HG03064 (cell line): ENCODE data around the gene METTL8.

Experiments used
- ATAC-seq: cut with Tn5 transposase; IDR thresholded peaks from one replicate; pipeline ENCODE4 v1.9.1; 2021; ENCODE audit warnings: low read depth; ENCODE audit not compliant: unreplicated experiment

Gene METTL8, protein sequence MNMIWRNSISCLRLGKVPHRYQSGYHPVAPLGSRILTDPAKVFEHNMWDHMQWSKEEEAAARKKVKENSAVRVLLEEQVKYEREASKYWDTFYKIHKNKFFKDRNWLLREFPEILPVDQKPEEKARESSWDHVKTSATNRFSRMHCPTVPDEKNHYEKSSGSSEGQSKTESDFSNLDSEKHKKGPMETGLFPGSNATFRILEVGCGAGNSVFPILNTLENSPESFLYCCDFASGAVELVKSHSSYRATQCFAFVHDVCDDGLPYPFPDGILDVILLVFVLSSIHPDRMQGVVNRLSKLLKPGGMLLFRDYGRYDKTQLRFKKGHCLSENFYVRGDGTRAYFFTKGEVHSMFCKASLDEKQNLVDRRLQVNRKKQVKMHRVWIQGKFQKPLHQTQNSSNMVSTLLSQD

DNA sequence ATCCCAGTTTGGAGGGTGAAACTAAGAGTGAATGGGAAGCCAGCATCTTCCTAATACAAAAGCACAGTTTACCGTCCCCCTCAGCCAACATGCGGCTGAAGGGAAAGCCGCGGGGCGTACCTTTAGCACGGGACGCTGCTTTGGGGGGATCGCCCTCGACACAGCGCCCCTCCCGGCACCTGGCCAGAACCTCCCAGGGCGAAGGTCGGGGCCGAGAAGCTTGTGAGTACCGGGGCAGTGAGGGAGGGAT, at the start of gene METTL8:
Gene METTL8 (minus strand): TSS at position 228 of the 250 bp plus-strand sequence. CDS start 41,805 bp downstream, outside the sequence.
- ATAC-seq: no peak

DNA sequence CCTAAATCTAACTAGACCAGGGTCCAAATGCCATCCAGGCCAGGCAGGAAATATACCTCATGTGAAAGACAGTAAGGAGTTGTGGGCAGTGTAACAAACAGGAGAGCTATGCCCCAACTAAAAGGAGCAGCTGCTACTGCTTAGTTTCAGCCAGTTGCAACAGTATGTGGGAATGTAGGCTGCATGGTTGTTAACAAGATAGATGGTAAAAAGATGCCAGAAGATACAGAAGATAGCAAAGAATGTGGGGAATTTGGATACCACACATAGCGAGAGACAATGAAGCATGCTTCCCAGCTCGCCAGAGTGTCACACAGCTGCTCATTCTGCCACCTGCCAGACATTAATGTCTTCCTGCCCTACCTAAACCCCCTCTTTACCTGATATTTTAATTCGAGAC, 49.1 kb upstream of the METTL8 start:
- no peak for ATAC-seq

DNA sequence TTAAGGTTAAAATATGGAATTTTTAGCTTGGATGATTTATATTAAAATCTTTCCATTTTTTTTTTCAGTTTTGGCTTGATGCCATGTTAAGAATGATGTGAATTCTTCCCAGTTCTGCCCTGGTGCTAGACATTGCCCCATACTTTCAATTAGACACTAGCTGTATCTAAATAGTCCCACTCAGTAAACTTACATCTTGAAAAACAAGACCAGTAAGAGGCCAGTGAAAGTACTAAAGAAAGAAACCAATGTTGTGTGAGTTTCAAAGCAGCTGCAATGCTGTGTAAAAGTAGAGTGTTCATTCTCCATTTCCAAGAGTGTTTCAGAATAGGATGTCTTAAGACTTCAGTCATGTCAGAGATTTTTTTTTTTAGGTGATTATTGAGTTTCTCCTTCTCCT, 48.5 kb upstream of the METTL8 start:
- ATAC-seq: no peak

DNA sequence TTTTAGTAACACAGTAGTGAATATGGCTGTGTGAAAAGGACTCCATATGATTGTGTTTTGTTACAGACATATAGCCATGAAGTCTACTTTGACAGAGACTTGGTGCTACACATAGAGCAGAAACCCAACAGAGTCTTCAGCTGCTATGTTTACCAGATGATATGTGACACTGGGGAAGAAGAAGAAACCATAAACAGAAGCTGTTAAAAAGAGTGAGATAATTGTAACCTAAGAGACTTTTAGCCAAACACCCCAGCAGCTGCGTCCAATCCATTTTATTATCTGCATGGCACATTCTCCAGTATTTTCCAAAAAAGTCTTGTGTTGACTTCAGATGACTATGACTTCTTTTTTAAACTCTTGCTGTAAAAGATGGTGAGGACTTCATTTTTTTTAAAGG, 47.1 kb upstream of the METTL8 start:
- ATAC-seq: no peak

DNA sequence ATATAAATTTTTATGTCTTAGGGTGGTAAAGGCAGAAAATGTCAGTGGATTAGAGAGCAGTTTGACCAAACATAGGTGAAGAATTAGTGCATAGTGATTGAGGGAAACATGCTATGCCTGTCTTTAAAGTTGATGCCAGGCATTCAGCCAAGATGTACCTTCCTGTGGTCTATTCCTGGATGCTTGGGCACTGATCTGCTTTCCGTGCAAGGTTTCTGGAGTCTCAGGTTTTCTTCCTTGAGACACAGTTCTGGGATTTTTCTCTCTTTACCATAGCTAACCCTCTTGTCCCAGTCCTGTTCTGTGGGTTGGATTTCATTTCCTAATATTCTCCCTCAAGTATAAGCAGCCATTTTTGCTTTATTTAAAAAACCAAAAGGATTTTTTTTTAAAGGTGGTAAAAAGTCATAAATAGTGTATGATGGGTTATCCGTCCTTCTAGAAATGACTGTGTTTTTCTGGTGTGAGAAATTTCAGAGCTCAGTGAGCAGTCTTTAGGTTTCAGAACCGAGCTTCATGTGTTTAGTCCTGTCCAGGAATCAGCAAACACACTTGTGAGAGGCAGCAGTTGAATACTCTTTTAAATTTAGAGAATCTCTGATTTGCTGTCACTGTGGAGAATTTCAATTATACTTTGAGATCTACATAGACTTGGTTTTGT, 45.5 kb upstream of the METTL8 start:
- peak; percentile 77 for ATAC-seq

DNA sequence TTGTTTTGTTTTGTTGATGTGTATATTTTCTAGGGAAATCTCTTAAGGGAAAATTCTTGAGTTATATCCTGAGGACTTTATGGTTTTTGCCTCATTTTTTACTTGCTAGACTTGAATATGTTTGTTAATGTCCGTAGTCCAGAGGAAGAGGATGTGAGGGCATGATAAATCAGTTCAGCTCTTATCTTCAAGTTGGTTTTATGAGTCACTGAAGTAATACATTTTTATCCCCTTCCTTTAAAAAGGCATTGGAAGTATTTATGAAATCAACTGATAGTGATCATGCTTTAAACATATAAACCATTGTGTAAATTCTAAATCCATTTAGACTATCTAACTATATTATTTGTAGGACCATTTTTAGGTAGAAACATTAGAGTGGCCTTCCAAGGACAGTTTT, 44.6 kb upstream of the METTL8 start:
- ATAC-seq: no peak

DNA sequence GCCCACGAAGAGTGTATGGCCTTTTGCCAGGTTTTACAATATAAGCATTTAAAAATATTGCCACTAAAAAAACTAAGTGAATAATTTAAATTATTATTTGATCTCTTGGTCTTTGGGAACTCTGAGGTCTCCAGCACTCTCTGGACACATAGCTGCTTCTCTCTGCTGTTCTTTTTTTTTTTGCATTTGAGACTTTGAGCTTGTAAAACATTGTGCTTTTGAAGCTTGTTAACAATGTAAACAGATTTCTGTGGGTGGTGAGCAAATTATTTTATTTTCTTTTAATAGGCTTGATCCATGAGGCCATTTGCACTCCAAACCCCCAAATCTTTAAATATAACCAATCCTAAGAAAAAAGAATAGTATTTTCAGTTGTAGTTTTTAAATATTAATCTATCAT, 42.2 kb upstream of the METTL8 start:
- no peak for ATAC-seq

DNA sequence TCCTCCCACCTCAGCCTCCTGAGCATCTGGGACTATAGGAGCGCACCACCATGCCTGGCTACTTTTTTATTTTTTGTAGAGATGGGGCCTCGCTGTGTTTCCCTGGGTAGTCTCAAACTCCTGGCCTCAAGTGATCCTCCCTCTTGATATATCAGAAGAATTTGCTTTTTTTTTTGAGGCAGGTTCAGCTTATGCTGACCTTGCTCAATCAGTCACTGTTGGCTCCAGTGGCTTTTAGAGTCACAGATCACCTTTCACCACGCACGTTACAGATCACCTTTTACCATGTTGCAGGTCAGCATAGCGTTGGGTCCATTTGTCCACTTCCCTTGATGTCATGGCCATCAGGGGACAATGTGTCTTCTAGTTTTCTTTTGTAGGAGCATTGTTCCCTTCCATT, 36.3 kb upstream of the METTL8 start:
- ATAC-seq: no peak

DNA sequence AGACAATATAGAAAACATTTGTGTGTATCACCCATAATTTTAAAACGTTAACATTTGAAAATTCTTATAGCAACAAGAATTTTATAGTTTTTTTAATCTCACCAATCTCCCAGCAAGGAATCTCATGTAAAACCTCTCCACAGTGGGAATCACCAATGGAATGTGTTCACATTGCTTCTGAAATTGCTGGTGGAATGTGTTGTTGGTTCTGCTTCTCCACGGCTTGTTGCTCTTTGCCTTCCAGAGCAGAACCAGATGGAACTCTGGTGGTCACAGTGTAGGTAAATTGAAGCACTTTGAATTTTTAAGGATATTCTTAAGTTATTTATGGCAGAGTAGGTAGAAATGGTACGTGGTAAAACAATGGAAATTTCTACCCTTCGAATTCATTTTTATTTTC, 35.4 kb upstream of the METTL8 start:
- ATAC-seq: no peak

DNA sequence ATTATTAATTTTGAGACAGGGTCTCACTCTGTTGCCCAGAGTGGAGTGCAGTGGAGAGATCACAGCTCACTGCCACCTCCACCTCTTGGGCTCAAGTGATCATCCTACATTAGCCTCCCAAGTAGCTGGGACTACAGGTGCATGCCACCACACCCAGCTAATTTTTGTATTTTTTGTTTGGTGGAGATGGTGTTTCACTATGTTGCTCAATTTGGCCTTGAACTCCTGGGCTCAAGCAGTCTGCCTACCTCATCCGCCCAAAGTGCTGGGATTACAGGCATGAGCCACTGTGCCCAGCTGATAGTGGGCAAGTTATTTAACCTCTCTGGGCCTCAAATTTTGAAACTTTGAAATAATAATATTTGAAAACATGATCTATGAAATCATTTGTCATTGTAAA, 26.7 kb upstream of the METTL8 start:
- no peak for ATAC-seq

DNA sequence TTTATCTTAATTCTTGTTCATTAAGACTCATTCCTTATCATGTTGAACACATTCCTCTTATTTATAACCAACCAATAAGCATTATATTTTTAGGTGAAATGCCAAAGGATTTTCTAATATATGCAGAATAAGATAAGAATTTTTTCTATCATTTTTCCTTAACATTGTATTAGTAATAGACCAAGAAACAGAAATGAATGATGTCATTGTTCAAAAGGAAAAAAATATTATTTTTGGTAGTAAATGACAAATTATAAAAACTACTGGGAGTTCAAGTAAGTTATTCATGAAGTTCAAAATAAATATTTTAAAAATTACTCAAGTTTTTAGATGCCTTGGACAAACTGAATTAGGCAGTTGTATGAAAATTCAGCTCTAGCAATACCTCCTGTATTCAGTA, 25.7 kb upstream of the METTL8 start:
- ATAC-seq: no peak

DNA sequence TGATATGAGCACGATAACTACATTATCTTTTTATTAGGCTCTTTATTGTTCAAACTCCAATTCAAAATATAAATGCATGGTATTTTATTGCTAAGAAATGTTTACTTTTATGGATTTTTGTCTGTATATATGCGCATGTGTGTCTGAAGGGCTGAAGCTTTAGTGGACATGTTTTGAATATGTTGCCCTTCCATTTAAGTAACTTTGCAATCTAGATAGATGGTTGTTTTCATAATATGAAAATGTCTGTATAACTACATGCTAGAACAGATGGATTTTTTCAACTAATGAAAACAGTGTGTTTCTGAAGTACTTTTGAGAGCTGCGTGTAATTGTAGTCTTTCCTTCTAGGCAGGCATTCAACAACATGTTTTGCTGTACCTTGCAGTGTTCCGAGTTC, 19.0 kb upstream of the METTL8 start:
- no peak for ATAC-seq

DNA sequence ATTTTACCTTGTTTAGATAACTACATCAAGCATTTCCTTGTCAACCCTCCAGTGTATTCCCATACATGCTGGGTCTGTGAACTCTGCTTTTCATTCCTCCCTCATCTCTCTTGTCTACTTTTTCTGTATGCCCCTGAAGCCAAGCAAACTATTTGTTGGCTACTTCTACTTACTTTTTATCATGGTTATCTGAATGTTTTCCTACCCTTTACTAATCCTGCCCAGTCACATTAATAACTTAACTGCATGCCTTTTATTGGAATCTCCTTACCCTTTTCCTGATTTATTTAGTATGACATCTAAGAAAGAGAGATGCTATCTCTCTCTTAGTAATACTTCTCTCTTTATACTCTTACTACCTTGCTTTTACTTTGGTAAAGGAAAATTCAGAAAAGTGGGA, 17.3 kb upstream of the METTL8 start:
- ATAC-seq: no peak

DNA sequence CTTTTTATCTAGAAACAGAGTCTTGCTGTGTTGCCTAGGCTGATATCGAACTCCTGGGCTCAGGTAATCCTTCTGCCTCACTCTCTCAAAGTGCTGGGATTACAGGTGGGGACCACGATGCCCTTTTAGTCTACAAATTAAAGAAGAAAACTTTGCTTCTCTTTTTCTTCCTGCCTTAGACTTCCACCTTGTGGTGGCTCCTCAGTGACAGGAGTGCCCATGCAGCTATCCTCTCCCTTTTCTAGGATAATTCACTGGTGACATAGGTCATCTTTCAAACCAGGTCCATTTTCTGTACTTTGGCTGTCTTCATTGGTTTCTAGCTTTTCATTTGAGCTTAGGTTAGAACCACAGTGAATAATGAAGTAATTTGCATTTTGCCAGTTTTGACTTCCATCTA, 13.9 kb upstream of the METTL8 start:
- no peak for ATAC-seq

DNA sequence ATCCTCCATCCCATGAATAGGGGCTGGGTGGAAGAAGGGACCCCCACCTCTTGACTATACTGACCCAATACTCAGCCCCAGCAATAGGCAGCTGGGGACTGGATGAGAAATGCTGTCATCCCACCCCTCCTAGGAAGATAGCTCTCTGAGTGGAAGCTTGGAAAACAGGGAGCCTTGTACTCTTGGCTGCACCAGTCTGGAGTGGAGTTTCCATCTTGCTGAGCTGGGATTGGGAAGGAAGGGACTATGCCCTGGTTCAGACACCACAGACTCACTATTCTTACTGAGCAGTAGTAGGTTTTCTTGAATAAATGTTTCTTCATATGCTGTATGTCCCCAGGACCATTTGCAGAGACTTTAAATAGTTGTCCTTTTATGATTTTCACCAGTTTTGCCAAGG, 7.7 kb upstream of the METTL8 start:
- ATAC-seq: no peak

DNA sequence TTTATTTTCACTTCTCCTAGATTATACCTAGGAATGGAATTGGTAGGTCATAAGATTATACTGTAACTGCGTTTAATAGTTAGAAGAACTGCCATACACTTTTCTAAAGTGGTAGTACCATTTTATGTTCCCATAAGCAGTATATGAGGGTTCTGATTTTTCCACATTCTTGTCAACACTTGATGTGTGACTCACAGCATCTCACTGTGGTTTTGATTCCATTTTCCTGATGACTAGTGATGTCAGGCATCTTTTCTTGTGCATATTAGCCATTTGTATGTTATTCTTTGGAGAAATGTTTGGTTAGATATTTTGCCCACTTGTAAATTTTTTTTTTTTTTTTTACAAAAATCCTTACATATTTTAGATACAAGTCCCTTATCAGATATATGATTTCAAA, 2.5 kb upstream of the METTL8 start:
- no peak for ATAC-seq

DNA sequence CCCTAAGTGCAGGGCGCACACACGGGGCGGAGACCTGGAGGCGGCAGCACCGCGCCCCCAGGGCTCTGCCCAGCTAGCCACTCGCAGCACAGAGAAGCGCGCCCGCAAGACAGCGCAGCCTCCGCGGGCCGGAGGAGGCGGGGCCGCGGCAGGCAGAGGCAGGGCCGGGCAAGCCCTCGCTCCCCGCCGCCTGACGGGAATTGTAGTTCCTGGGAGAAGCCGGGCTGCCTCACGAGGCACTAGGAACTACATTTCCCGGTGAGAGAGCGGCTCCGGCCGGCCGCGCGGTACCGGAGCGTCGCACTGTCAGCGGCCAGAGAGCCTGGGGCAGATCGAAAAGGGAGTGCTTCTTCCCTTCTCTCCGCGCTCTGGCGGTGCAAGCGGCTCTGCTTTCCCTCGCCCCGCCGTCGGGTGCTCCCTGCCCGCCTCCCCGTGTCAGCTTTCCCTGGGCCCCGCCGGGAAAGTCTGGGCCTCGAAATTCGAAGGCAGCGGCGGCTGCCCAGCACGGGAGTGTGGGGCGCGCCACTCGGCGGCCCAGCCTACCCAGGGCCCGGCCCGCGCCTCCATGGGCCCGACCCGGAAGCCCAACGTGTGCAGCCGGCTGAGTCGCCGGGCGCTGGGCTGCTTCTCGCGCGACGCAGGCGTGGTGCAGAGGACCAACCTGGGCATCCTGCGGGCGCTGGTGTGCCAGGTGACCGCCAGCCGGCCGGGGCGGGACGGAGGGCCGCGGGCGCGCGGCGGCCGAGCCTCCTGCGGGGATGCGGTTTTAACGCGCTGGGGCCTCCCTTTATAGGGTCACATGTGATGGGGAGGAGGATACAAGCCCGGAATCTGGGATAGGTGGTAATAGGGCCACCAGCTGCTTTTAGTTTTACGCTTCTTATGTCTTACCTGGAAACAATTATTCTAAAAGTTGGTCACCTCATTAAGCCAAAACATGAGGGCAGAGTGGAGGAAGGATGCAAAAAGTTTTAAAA, 511 bp upstream of the METTL8 start, which contains the start of gene DCAF17:
Gene DCAF17 (plus strand): TSS at position 214 of the 977 bp plus-strand sequence. CDS start 352 bp downstream, at position 566.
- ATAC-seq: peak; percentile 90

DNA sequence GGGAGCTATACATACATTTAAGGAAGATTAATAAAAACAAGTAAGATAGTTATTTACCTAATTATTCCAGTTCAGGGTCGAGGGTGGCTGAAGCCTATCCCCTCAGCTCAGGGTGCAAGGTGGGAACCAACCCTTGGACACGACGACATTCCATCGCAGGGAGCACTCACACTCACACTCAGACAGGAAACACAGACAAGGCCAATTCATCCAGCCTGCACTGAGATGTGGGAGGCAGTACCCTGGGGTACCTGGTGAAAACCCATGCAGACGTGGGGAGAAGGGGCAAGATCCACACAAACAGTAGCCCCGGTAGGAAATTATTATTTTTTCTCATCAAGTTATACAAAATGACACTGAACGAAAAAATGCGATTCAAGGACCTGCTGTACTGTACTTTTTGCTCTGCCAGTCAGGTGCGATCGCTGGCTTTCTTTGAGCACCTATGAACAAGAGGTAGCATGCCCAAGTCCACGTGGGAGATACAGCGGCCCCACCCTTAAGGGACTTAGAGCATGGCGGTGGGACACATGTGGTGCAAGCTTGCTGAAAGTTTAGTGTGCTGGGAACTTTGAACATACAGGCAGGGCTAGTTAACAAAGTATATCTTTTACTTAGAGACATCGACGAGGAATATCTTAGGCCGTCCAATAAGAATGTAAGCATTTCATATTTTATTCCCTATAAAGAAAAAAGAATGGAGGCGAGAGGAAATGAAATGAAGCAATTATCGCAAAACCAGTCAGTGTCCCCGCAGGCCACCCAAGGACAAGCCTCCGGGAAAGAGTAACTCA, 624 bp downstream of the METTL8 start:
- ATAC-seq: no peak

DNA sequence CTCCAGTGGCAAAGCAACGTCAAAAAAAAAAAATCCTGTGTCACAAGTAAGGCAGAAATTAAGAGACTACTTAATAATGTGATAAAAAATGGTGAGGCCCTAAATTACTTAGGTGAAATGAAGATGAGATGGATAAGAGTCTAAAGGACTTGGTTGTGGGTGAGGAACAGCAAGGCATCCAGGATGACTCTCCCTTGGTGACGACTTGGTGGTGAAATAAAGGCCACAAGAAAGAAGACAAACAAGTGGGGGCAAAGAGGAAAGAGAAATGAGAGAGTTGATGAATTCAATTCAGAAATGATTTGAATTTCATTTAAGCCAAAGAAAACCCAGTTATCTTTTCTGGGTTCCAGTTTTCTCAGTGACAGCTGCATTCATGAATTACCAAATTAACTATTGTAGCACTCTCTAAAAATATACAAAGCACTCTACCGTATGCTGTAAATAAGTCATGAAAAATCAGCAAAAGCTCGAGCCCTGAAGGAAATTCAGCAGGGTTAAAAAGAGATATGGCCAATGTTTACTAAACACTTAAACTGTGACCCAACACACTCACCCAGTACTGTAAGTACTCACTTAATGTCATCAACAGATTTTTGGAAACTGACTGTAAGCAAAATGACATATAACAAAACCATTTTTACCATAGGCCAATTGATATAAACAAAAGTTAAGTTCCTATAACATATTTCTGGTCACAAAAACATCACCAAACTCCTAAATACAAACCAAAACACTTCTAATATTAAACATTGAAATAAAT, 1.4 kb downstream of the METTL8 start:
- no peak for ATAC-seq

DNA sequence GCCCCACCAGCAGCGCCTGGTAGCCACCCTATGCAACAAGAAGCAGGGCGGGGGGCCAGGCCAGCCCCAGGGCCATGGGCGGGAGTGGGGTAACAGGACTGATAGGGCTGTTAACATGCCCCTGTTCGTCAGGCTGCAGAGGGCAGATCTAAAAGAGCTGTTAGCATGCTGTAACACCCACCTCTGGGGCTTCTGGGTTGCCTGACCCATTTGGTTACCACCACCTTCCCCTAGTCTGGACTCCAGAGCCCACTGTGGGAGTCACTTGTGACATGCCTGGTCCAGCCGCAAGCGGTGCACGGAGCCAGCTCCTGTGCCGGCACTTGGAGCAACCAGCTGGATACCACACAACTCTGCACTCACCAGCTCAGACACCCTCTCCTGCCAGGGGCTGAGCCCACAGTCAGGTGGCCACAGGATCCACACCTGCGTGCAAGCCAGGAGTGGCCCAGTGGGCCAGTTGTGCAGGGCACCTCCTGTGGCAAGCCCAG, 2.1 kb downstream of the METTL8 start:
- ATAC-seq: no peak
